LNCAP (cell line): ENCODE data around the gene KIFC3.

Experiments
- CTCF ChIP-seq: fragments of 450-650 bp; IDR thresholded peaks from 2 replicates; pipeline ENCODE4 v1.5.1; 2017; ENCODE audit warnings: mild to moderate bottlenecking

Gene KIFC3

GRCh38 chr16:57739756-57740422 lies 62.4 kb downstream of the KIFC3 start:
- no peak for TF ChIP-seq CTCF

- TF ChIP-seq CTCF: no peak
Observed at GRCh38 chr16:57738844-57739243, 63.4 kb downstream of the KIFC3 start.

GRCh38 chr16:57736419-57737351 lies 65.6 kb downstream of the KIFC3 start:
- TF ChIP-seq CTCF: peak; percentile 28; the same call in 1 of the 2 replicates

- no peak for TF ChIP-seq CTCF
Observed at GRCh38 chr16:57735755-57736418, 66.4 kb downstream of the KIFC3 start, which contains the start of gene KATNB1. Gene KATNB1 (plus strand): TSS chr16:57735770. CDS start chr16:57737244, 1,474 bp downstream.

GRCh38 chr16:57734925-57735754 lies 67.2 kb downstream of the KIFC3 start:
- TF ChIP-seq CTCF: no peak

GRCh38 chr16:57734308-57734924 lies 67.9 kb downstream of the KIFC3 start:
- TF ChIP-seq CTCF: no peak
